ENCODE data around the gene ABT1. TPM values are rescaled to one million over a fixed set of nuclear protein-coding genes. Genes with fewer than 3 reads are reported as not detected.

The ABT1 gene
- polyA plus RNA-seq, 1 of the 3 experiments (the other 2 are of a cell fraction): 15.4 TPM

- Histone ChIP-seq H3K9ac (no peak overlapping the region), H3K9me2 (no peaks in the 10 kb centered on the region), H3K79me2 (ENCODE audit: insufficient read depth) (no peaks in the 10 kb centered on the region), H4K20me1 (ENCODE audit: insufficient read depth) (no peaks in the 10 kb centered on the region), H3K27ac (ENCODE audit: low read depth in 2 of 2, low read length in 1 of 2) (peak overlapping the region in 1 of 2 experiments; percentile 50; a peak in 2 of 4 replicates), H3K36me3 (replicated peaks in 1 of 2; ENCODE audit: control insufficient read depth in 1 of 2, insufficient read depth in 2 of 2, low read length in 1 of 2) (peaks cover 12 to 15% of the 10 kb centered on the region in 2 experiments), H3K4me2 (peak overlapping the region; percentile 41; the same call in 1 of the 2 replicates), H3K9me3 (no peaks in the 10 kb centered on the region), H3K4me3 (ENCODE audit: low read depth in 2 of 2, low read length in 1 of 2) (peak overlapping the region in 1 of 2 experiments; percentile 49; a peak in 2 of 4 replicates), H3F3A (replicated peaks; ENCODE audit: insufficient read depth) (peaks cover 36% of the 10 kb centered on the region), H3K4me1 (ENCODE audit: control insufficient read depth in 1 of 2, insufficient read depth in 2 of 2, low read depth in 1 of 2, low read length in 1 of 2) (peaks cover 0 to 3% of the 10 kb centered on the region in 2 experiments; a peak in 2 of 4 replicates), H3K27me3 (ENCODE audit: insufficient read depth) (no peaks in the 10 kb centered on the region), H2AFZ (ENCODE audit: low read depth) (peak overlapping the region; percentile 81)
- ChIA-PET POLR2A (interaction anchor here (0.6 to 1.8 kb wide), 5 partner anchors 9 to 597 kb away, joined by 3 to 16 read pairs (median 4); partner anchors contain the start of gene HMGN4), CTCF (interaction anchor here (2.9 to 4.6 kb wide), 2 partner anchors 12 to 209 kb away, joined by 17 to 24 read pairs; partner anchors contain the start of gene HMGN4)
- TF ChIP-seq IRF3 (IDR thresholded peaks at IDR 0.05; ENCODE audit: low read depth, low read length) (no peak), CTCF (IDR thresholded peaks at IDR 0.05) (no peak), SMC3 (IDR thresholded peaks at IDR 0.05; ENCODE audit: low read depth, low read length) (no peak), TAF1 (IDR thresholded peaks at IDR 0.05; ENCODE audit: borderline replicate concordance, low read depth, low read length) (peak; percentile 14; the same call in 1 of the 2 replicates), TEAD4 (IDR thresholded peaks at IDR 0.05; ENCODE audit: borderline replicate concordance, insufficient read depth) (no peak), EZH2phosphoT487 (IDR thresholded peaks at IDR 0.05; ENCODE audit: borderline replicate concordance, low read depth) (no peak), YY1 (IDR thresholded peaks at IDR 0.05; ENCODE audit: low read depth) (peak; percentile 79), MAX (IDR thresholded peaks at IDR 0.05; ENCODE audit: low read depth) (peak; percentile 17; the same call in 1 of the 2 replicates), RCOR1 (IDR thresholded peaks at IDR 0.05; ENCODE audit: low read length) (0 out of 2 replicates have a peak, but pooled peaks have one; percentile 6), JUND (IDR thresholded peaks at IDR 0.05) (no peak), GABPA (IDR thresholded peaks at IDR 0.05; ENCODE audit: low read depth) (peak; percentile 61)
- peak; percentile 85 for DNase-seq
- WGBS (ENCODE audit: low lambda C conversion rate): 19% methylated on average over 21 of the region's 42 CpGs
Measured at GRCh38 chr6:26550250-26550993, 46.3 kb upstream of the ABT1 start.

- Histone ChIP-seq H3K9ac (no peak overlapping the region), H3K4me1 (ENCODE audit: control insufficient read depth in 1 of 2, insufficient read depth in 2 of 2, low read depth in 1 of 2, low read length in 1 of 2) (peaks cover 0 to 3% of the 10 kb centered on the region in 2 experiments; a peak in 2 of 4 replicates), H3K9me3 (no peaks in the 10 kb centered on the region), H3K36me3 (replicated peaks in 1 of 2; ENCODE audit: control insufficient read depth in 1 of 2, insufficient read depth in 2 of 2, low read length in 1 of 2) (no peaks in the 10 kb centered on the region), H3F3A (replicated peaks; ENCODE audit: insufficient read depth) (peaks cover 45% of the 10 kb centered on the region), H2AFZ (ENCODE audit: low read depth) (no peak overlapping the region), H3K79me2 (ENCODE audit: insufficient read depth) (no peaks in the 10 kb centered on the region), H4K20me1 (ENCODE audit: insufficient read depth) (no peaks in the 10 kb centered on the region), H3K27ac (ENCODE audit: low read depth in 2 of 2, low read length in 1 of 2) (no peak overlapping the region), H3K4me2 (peak overlapping the region; percentile 80; the same call in 1 of the 2 replicates), H3K9me2 (no peaks in the 10 kb centered on the region), H3K27me3 (ENCODE audit: insufficient read depth) (no peaks in the 10 kb centered on the region), H3K4me3 (ENCODE audit: low read depth in 2 of 2, low read length in 1 of 2) (no peak overlapping the region)
- 87% methylated on average over 10 of the region's 10 CpGs for WGBS (ENCODE audit: low lambda C conversion rate)
- DNase-seq: no peak
- ChIA-PET POLR2A (interaction anchor here (2.1 kb wide), 1 partner anchor 14 kb away, joined by 7 read pairs; the partner anchor contains the start of gene HMGN4), CTCF (interaction anchor here (1.0 to 4.6 kb wide), 6 partner anchors 10 to 210 kb away, joined by 3 to 24 read pairs (median 6); partner anchors contain the start of gene HMGN4)
- TF ChIP-seq IRF3 (IDR thresholded peaks at IDR 0.05; ENCODE audit: low read depth, low read length) (no peak), TEAD4 (IDR thresholded peaks at IDR 0.05; ENCODE audit: borderline replicate concordance, insufficient read depth) (no peak), SMC3 (IDR thresholded peaks at IDR 0.05; ENCODE audit: low read depth, low read length) (no peak), RCOR1 (IDR thresholded peaks at IDR 0.05; ENCODE audit: low read length) (no peak), EP300 (IDR thresholded peaks at IDR 0.05; ENCODE audit: borderline replicate concordance in 1 of 2, low read depth in 1 of 2, low read length in 1 of 2) (no peak), CTCF (IDR thresholded peaks at IDR 0.05) (no peak), GABPA (IDR thresholded peaks at IDR 0.05; ENCODE audit: low read depth) (no peak)
Measured at GRCh38 chr6:26552205-26552604, 44.5 kb upstream of the ABT1 start.

Data from SK-N-SH (cell line).